Transverse colon (tissue), 3 donors: Measurements from ENCODE around the gene KRTAP5-9.

Source experiments
- CTCF ChIP-seq, 5 experiments: fragments of 200-600 bp in 3 of 5; fragments of 450-650 bp in 2 of 5; sonication (generic) in 3 of 5; IDR thresholded peaks; 1 replicate in 2 of 5; 2 replicates in 3 of 5; pipeline ENCODE4 v1.5.1; 2016 to 2017; ENCODE audit warnings: antibody characterized with exemption in 5 of 5, inconsistent platforms in 3 of 5, mild to moderate bottlenecking in 2 of 5, moderate library complexity in 1 of 5
- POLR2A ChIP-seq: fragments of 450-650 bp; IDR thresholded peaks from one replicate; pipeline ENCODE4 v1.6.1; 2016; ENCODE audit warnings: antibody characterized with exemption, mild to moderate bottlenecking, moderate library complexity

DNA sequence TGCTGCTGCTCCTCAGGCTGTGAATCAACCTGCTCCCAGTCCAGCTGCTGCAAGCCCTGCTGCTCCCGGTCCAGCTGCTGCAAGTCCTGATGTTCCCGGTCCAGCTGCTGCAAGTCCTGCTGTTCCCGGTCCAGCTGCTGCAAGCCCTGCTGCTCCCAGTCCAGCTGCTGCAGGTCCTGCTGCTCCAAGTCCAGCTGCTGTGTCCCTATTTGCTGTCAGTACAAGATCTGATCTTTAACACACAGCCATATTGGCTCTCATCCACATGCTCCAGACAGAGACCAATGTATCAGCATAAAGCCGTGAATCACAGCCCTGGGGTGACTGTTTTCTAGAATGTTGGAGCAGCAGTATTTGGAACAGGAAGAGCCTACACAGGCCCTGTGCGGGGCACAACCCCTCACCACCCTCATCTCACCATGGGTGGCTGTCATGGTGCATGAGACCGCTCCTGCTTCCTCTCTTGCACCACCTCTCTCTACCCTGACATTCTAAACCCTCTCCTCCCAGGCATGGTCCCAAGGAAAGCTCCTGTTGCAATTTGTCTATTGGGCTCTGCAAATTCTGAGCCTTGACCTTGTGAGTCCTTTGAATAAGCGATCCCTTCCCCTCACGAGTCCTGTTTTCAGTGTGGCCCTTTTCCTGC lies 20.6 kb downstream of the KRTAP5-9 start:
- no peak for TF ChIP-seq CTCF (IDR thresholded peaks at IDR 0.05)
- no peak for TF ChIP-seq POLR2A
